H9 (cell line): ENCODE measurements around the gene TGFBR3L. TPM values are rescaled to one million over a fixed set of nuclear protein-coding genes. Genes with fewer than 3 reads are reported as not detected.

Experiments used
- DNase-seq: peaks from one replicate; pipeline ENCODE4 v3.0.0-alpha.2; 2017
- H2AFZ ChIP-seq: one replicate; pipeline ENCODE4 v1.6.1; 2013; ENCODE audit warnings: mild to moderate bottlenecking, low read length, control low read depth, moderate library complexity
- H2AK5ac ChIP-seq: 2 replicates; pipeline ENCODE4 v1.6.1; 2013; ENCODE audit warnings: low read length, control low read depth, mixed read lengths; ENCODE audit not compliant: insufficient read length
- H2BK120ac ChIP-seq: one replicate; pipeline ENCODE4 v1.6.1; 2013; ENCODE audit warnings: low read depth, mild to moderate bottlenecking, low read length, control low read depth, inconsistent platforms; ENCODE audit not compliant: poor library complexity, severe bottlenecking
- H2BK12ac ChIP-seq: 2 replicates; pipeline ENCODE4 v1.6.1; 2013; ENCODE audit warnings: low read length, control low read depth, mixed read lengths, low read depth; ENCODE audit not compliant: insufficient read length
- H2BK15ac ChIP-seq: 2 replicates; pipeline ENCODE4 v1.6.1; 2013; ENCODE audit warnings: low read depth, low read length, control low read depth
- H2BK20ac ChIP-seq: one replicate; pipeline ENCODE4 v1.6.1; 2013; ENCODE audit warnings: low read depth, mild to moderate bottlenecking, low read length, control low read depth, inconsistent platforms; ENCODE audit not compliant: poor library complexity, severe bottlenecking
- H2BK5ac ChIP-seq: 2 replicates; pipeline ENCODE4 v1.6.1; 2013; ENCODE audit warnings: low read length, control low read depth, mixed read lengths; ENCODE audit not compliant: insufficient read length
- H3K14ac ChIP-seq: 2 replicates; pipeline ENCODE4 v1.6.1; 2013; ENCODE audit warnings: low read length, control low read depth; ENCODE audit not compliant: insufficient read depth
- H3K18ac ChIP-seq: 2 replicates; pipeline ENCODE4 v1.6.1; 2013; ENCODE audit warnings: low read depth, mild to moderate bottlenecking, mixed read lengths, low read length, control low read depth; ENCODE audit not compliant: insufficient read length
- H3K23ac ChIP-seq: 2 replicates; pipeline ENCODE4 v1.6.1; 2013; ENCODE audit warnings: low read length, control low read depth, mixed read lengths, low read depth; ENCODE audit not compliant: insufficient read length
- H3K23me2 ChIP-seq: 2 replicates; pipeline ENCODE4 v1.6.1; 2013; ENCODE audit warnings: low read depth, mild to moderate bottlenecking, mixed read lengths, low read length, control low read depth; ENCODE audit not compliant: insufficient read length, poor library complexity, severe bottlenecking
- H3K27ac ChIP-seq: 2 replicates; pipeline ENCODE4 v1.5.1; 2013; ENCODE audit warnings: low read length, control low read depth, mixed read lengths, low read depth; ENCODE audit not compliant: insufficient read length
- H3K27me3 ChIP-seq: 2 replicates; pipeline ENCODE4 v1.6.1; 2013; ENCODE audit warnings: low read length, control low read depth, inconsistent platforms; ENCODE audit not compliant: insufficient read depth
- H3K4ac ChIP-seq: 2 replicates; pipeline ENCODE4 v1.6.1; 2013; ENCODE audit warnings: low read depth, mild to moderate bottlenecking, control low read depth, inconsistent platforms, low read length, moderate library complexity
- H3K4me1 ChIP-seq: 2 replicates; pipeline ENCODE4 v1.6.1; 2013; ENCODE audit warnings: low read length, control low read depth, inconsistent platforms; ENCODE audit not compliant: insufficient read depth
- H3K4me2 ChIP-seq: 2 replicates; pipeline ENCODE4 v1.6.1; 2013; ENCODE audit warnings: low read length, control low read depth, mixed read lengths; ENCODE audit not compliant: insufficient read length, insufficient read depth
- H3K56ac ChIP-seq: 2 replicates; pipeline ENCODE4 v1.6.1; 2013; ENCODE audit warnings: low read depth, mild to moderate bottlenecking, mixed read lengths, low read length, control low read depth; ENCODE audit not compliant: insufficient read length
- H3K79me1 ChIP-seq: 2 replicates; pipeline ENCODE4 v1.6.1; 2013; ENCODE audit warnings: low read depth, mild to moderate bottlenecking, moderate library complexity, low read length, control low read depth, inconsistent platforms; ENCODE audit not compliant: insufficient read depth, poor library complexity, severe bottlenecking
- H3K79me2 ChIP-seq: 2 replicates; pipeline ENCODE4 v1.6.1; 2013; ENCODE audit warnings: low read length, control low read depth, inconsistent platforms; ENCODE audit not compliant: insufficient read depth
- H3K9ac ChIP-seq: 2 replicates; pipeline ENCODE4 v1.6.1; 2013; ENCODE audit warnings: low read length, control low read depth, mixed read lengths; ENCODE audit not compliant: insufficient read length; ENCODE audit errors: extremely low read depth
- H3K9me3 ChIP-seq: one replicate; pipeline ENCODE4 v1.6.1; 2013; ENCODE audit warnings: low read depth, low read length, inconsistent platforms; ENCODE audit not compliant: control insufficient read depth
- H3T11ph ChIP-seq: one replicate; pipeline ENCODE4 v1.6.1; 2013; ENCODE audit warnings: mild to moderate bottlenecking, low read length, control low read depth, inconsistent platforms
- H4K20me1 ChIP-seq: one replicate; pipeline ENCODE4 v1.6.1; 2013; ENCODE audit not compliant: control insufficient read depth, insufficient read length, insufficient read depth
- H4K5ac ChIP-seq: 2 replicates; pipeline ENCODE4 v1.6.1; 2013; ENCODE audit warnings: low read depth, mild to moderate bottlenecking, mixed read lengths, low read length, control low read depth; ENCODE audit not compliant: insufficient read length
- H4K8ac ChIP-seq: replicated peaks from 2 replicates; pipeline ENCODE4 v1.6.1; 2013; ENCODE audit warnings: low read length, control low read depth, mixed read lengths, low read depth; ENCODE audit not compliant: insufficient read length
- H4K91ac ChIP-seq: 2 replicates; pipeline ENCODE4 v1.6.1; 2013; ENCODE audit warnings: low read depth, mild to moderate bottlenecking, moderate library complexity, mixed read lengths, low read length, control low read depth; ENCODE audit not compliant: insufficient read length
- H3K27ac Mint-ChIP-seq, 3 experiments: 2 replicates in 2 of 3; 3 replicates in 1 of 3; pipeline ENCODE4 v1.8.0; 2020 to 2021; ENCODE audit warnings: mixed read lengths in 3 of 3, mild to moderate bottlenecking in 1 of 3, moderate library complexity in 1 of 3
- H3K27me3 Mint-ChIP-seq: 2 replicates; pipeline ENCODE4 v1.8.0; 2021; ENCODE audit warnings: low read depth, mild to moderate bottlenecking, moderate library complexity, mixed read lengths
- H3K36me3 Mint-ChIP-seq, 3 experiments: 2 replicates in 2 of 3; 3 replicates in 1 of 3; pipeline ENCODE4 v1.8.0; 2020 to 2021; ENCODE audit warnings: low read depth in 3 of 3, mixed read lengths in 3 of 3; ENCODE audit not compliant: insufficient read depth in 1 of 3
- H3K4me1 Mint-ChIP-seq, 2 experiments: 2 replicates each; pipeline ENCODE4 v1.8.0; 2020; ENCODE audit warnings: mixed read lengths in 2 of 2
- H3K4me3 Mint-ChIP-seq, 2 experiments: 2 replicates in 1 of 2; 3 replicates in 1 of 2; pipeline ENCODE4 v1.8.0; 2020 to 2021; ENCODE audit warnings: mild to moderate bottlenecking in 2 of 2, mixed read lengths in 2 of 2, moderate library complexity in 1 of 2
- H3K9me3 Mint-ChIP-seq, 2 experiments: 2 replicates in 1 of 2; 3 replicates in 1 of 2; pipeline ENCODE4 v1.8.0; 2020; ENCODE audit warnings: mild to moderate bottlenecking in 2 of 2, mixed read lengths in 2 of 2, moderate library complexity in 1 of 2
- WGBS: extraction: QIAGEN DNeasy Blood & Tissue Kit; methylation state at CpG from one replicate; pipeline ENCODE4 v1.1.7; 2013; ENCODE audit warnings: missing lambda C conversion rate, low lambda C conversion rate, mixed read lengths; ENCODE audit not compliant: insufficient read length; ENCODE audit errors: extremely low coverage; 5-methylcytosine and 5-hydroxymethylcytosine counted together
- total RNA-seq: library from RNA; stranded (reverse); gene quantifications from 2 replicates; pipeline ENCODE4 v1.2.1, GENCODE V29; 2021
- TF ChIP-seq, protein P1 (sequence below): fragments of 200-600 bp; sonication (generic); conservative IDR thresholded peaks from 3 replicates; pipeline ENCODE4 v1.8.0; 2021; ENCODE audit warnings: antibody characterized with exemption, mild to moderate bottlenecking

Gene TGFBR3L
- total RNA-seq, 1 experiment from 2014 or later: 5.5 TPM

DNA sequence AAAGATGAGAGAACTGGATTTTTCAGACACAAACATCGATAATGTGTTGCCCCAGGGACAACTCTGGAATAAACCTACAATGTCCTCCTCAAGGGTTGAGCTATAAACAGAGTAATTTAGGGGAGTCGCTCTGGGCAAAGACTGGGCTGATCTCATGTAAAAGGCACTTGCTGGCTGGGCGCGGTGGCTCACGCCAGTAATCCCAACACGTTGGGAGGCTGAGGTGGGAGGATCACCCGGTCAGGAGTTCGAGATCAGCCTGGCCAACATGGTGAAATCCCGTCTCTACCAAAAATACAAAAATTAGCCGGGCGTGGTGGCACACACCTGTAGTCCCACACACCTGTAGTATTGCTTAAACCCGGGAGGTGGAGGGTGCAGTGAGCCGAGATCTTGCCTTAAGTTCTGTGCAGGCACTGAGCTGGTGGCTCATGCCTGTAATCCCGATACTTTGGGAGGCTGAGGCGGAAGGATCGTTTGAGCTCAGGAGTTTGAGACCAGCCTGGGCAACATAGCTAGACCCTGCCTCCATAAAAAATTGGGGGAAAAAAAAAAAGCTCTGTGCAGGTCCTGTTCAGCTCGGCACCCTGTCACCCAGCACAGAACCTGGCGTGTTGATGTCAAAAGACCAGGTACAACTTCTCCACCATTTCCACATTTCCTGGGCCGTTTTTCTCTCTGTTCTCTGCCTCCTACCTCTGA lies 27.4 kb downstream of the TGFBR3L start:
- Histone ChIP-seq H3K79me2 (peaks cover 3% of the 10 kb centered on the region; the same call in 1 of the 2 replicates), H3K4ac (no peak overlapping the region), H2BK15ac (no peak overlapping the region), H3K79me1 (peaks cover 9% of the 10 kb centered on the region), H3K9ac (no peak overlapping the region), H2BK5ac (no peak overlapping the region), H2AK5ac (no peak overlapping the region), H4K91ac (no peak overlapping the region), H4K20me1 (no peaks in the 10 kb centered on the region), H3K4me2 (peak overlapping the region; percentile 66), H3T11ph (no peak overlapping the region), H3K4me1 (no peaks in the 10 kb centered on the region), H3K9me3 (no peaks in the 10 kb centered on the region), H4K5ac (no peak overlapping the region), H3K14ac (no peak overlapping the region), H3K18ac (no peak overlapping the region), H2BK12ac (no peak overlapping the region), H3K56ac (no peak overlapping the region), H2AFZ (no peak overlapping the region), H3K27ac (no peak overlapping the region), H4K8ac (no peak overlapping the region), H2BK120ac (no peak overlapping the region), H2BK20ac (no peak overlapping the region), H3K23me2 (no peaks in the 10 kb centered on the region), H3K23ac (no peak overlapping the region), H3K27me3 (no peaks in the 10 kb centered on the region)
- H3K4me3 Mint-ChIP-seq: peak overlapping the region; percentile 90 to 96
- WGBS: no CpG with 5 or more reads among the region's 19 CpGs
- TF ChIP-seq, protein P1, sequence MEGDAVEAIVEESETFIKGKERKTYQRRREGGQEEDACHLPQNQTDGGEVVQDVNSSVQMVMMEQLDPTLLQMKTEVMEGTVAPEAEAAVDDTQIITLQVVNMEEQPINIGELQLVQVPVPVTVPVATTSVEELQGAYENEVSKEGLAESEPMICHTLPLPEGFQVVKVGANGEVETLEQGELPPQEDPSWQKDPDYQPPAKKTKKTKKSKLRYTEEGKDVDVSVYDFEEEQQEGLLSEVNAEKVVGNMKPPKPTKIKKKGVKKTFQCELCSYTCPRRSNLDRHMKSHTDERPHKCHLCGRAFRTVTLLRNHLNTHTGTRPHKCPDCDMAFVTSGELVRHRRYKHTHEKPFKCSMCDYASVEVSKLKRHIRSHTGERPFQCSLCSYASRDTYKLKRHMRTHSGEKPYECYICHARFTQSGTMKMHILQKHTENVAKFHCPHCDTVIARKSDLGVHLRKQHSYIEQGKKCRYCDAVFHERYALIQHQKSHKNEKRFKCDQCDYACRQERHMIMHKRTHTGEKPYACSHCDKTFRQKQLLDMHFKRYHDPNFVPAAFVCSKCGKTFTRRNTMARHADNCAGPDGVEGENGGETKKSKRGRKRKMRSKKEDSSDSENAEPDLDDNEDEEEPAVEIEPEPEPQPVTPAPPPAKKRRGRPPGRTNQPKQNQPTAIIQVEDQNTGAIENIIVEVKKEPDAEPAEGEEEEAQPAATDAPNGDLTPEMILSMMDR: no peak
- no peak for DNase-seq
- peaks cover 0 to 2% of the 10 kb centered on the region in 2 experiments; a peak in 1 of 5 replicates for H3K9me3 Mint-ChIP-seq
- H3K27me3 Mint-ChIP-seq: no peaks in the 10 kb centered on the region; the same call in 1 of the 2 replicates
- H3K36me3 Mint-ChIP-seq: peaks cover 23 to 36% (median 34%) of the 10 kb centered on the region in 3 experiments
- H3K4me1 Mint-ChIP-seq: peaks cover 3 to 10% of the 10 kb centered on the region in 2 experiments; a peak in 2 of 4 replicates
- peak overlapping the region in 2 of 3 experiments; percentile 60 to 97; a peak in 2 of 7 replicates for H3K27ac Mint-ChIP-seq
